ENCODE results near the gene FOXJ1. TPM values are rescaled to one million over a fixed set of nuclear protein-coding genes. Genes with fewer than 3 reads are reported as not detected.

FOXJ1 gene
- polyA plus RNA-seq, 3 donors: 0.13 to 0.54 TPM; not detected in 1

- WGBS, 3 donors: 88 to 96% (median 89%) methylated on average over 23 to 25 of the region's 25 CpGs
- H3K27ac ChIP-seq (ENCODE audit: low read depth, low read length): no peak overlapping the region
Observed at GRCh38 chr17:76088041-76088867, 52.8 kb downstream of the FOXJ1 start.

GRCh38 chr17:76087531-76087930, 53.5 kb downstream of the FOXJ1 start:
- no peak overlapping the region for H3K27ac ChIP-seq (ENCODE audit: low read depth, low read length)
- 85 to 94% (median 86%) methylated on average over 11 of the region's 11 CpGs for WGBS, 3 donors

GRCh38 chr17:76086384-76086783, 54.7 kb downstream of the FOXJ1 start:
- 96 to 97% (median 96%) methylated on average over 9 of the region's 9 CpGs for WGBS, 3 donors
- H3K27ac ChIP-seq (ENCODE audit: low read depth, low read length): no peak overlapping the region

Other genes with a start within 250 kb of the FOXJ1 start
- gene TRIM65, start 244.3 kb downstream of the FOXJ1 start, polyA plus RNA-seq: 10 to 100 TPM; 11.1 to 15.3 (median 11.7) TPM
- 10 to 100 TPM; 43.1 to 74.8 (median 48.1) TPM for gene MRPL38, start 236.4 kb downstream of the FOXJ1 start, polyA plus RNA-seq
- 1 to 10 TPM; 2.5 to 5.5 (median 3.8) TPM for gene FBF1, start 200.2 kb downstream of the FOXJ1 start, polyA plus RNA-seq
- 10 to 100 TPM; 17.7 to 61.9 (median 19.8) TPM for gene ACOX1, start 162.1 kb downstream of the FOXJ1 start, polyA plus RNA-seq
- 10 to 100 TPM; 25.2 to 42.6 (median 39.5) TPM for gene TEN1, start 162.0 kb downstream of the FOXJ1 start, polyA plus RNA-seq
- gene CDK3, start 140.4 kb downstream of the FOXJ1 start, polyA plus RNA-seq: 10 to 100 TPM in 2 of 3 donors, 1 to 10 TPM in 1; 5.4 to 13.7 (median 13.0) TPM
- 1 to 10 TPM in 1 of 3 donors, under 1 TPM in 2; 0.34 to 1.2 (median 0.59) TPM for gene EVPL, start 113.9 kb downstream of the FOXJ1 start, polyA plus RNA-seq
- 10 to 100 TPM; 44.1 to 68.6 (median 49.5) TPM for gene SRP68, start 68.7 kb downstream of the FOXJ1 start, polyA plus RNA-seq
- under 1 TPM; 0.21 to 0.25 (median 0.22) TPM for gene GALR2, start 66.5 kb downstream of the FOXJ1 start, polyA plus RNA-seq
- 1 to 10 TPM; 1.3 to 3.2 (median 1.8) TPM for gene ZACN, start 62.1 kb downstream of the FOXJ1 start, polyA plus RNA-seq
- gene EXOC7, start 37.5 kb downstream of the FOXJ1 start, polyA plus RNA-seq: 10 to 100 TPM; 30.1 to 54.3 (median 52.2) TPM
- 10 to 100 TPM in 2 of 3 donors, 1 to 10 TPM in 1; 5.4 to 25.2 (median 12.3) TPM for gene RNF157, start 99.2 kb upstream of the FOXJ1 start, polyA plus RNA-seq
- 10 to 100 TPM; 14.4 to 43.7 (median 40.1) TPM for gene UBALD2, start 124.1 kb upstream of the FOXJ1 start, polyA plus RNA-seq
- gene QRICH2, start 167.0 kb upstream of the FOXJ1 start, polyA plus RNA-seq: 1 to 10 TPM; 1.3 to 2.2 (median 2.2) TPM
- 10 to 100 TPM; 25.6 to 40.7 (median 30.6) TPM for gene PRPSAP1, start 212.7 kb upstream of the FOXJ1 start, polyA plus RNA-seq
- 10 to 100 TPM in 2 of 3 donors, 1 to 10 TPM in 1; 8.4 to 33.0 (median 15.5) TPM for gene SPHK1, start 243.4 kb upstream of the FOXJ1 start, polyA plus RNA-seq

Data from adipose tissue (tissue), 3 donors.